ENCODE data around the gene COPRS.
A peak's percentile ranks its signal among the peaks of the same experiment; 100 is the strongest.

Gene COPRS

DNA sequence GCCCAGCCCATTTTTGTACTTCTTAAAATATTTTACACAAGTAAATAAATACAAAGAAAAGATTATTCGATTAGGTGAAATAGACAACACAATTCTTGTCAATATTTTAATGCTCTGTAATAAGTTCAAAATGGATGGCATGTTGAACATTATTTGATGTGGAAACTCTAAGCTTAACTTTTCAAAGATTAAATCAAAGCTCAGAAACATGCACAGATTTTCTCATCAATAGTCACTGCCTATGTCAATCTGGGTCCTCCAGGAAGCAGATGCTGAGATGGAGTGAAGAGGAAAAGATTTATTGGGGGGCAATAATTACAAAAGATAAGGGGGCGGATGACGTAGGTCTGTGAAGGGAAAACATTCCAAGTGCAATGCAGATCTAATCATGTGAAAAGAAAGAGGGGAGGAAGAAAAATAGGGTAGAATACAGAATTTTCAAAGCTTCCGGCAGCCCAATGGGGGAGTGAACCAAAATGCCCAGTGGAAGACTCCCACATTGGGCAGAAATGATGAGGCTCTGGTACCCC, 50.5 kb downstream of the COPRS start:
- no peak overlapping the region for H3K4me3 ChIP-seq (ENCODE audit: low read length)
- no peak for DNase-seq (ENCODE audit: low read depth)
- TF ChIP-seq, protein P1, sequence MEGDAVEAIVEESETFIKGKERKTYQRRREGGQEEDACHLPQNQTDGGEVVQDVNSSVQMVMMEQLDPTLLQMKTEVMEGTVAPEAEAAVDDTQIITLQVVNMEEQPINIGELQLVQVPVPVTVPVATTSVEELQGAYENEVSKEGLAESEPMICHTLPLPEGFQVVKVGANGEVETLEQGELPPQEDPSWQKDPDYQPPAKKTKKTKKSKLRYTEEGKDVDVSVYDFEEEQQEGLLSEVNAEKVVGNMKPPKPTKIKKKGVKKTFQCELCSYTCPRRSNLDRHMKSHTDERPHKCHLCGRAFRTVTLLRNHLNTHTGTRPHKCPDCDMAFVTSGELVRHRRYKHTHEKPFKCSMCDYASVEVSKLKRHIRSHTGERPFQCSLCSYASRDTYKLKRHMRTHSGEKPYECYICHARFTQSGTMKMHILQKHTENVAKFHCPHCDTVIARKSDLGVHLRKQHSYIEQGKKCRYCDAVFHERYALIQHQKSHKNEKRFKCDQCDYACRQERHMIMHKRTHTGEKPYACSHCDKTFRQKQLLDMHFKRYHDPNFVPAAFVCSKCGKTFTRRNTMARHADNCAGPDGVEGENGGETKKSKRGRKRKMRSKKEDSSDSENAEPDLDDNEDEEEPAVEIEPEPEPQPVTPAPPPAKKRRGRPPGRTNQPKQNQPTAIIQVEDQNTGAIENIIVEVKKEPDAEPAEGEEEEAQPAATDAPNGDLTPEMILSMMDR (IDR thresholded peaks at IDR 0.05; ENCODE audit: insufficient read depth, low read depth, low read length, missing control alignments) = no peak

DNA sequence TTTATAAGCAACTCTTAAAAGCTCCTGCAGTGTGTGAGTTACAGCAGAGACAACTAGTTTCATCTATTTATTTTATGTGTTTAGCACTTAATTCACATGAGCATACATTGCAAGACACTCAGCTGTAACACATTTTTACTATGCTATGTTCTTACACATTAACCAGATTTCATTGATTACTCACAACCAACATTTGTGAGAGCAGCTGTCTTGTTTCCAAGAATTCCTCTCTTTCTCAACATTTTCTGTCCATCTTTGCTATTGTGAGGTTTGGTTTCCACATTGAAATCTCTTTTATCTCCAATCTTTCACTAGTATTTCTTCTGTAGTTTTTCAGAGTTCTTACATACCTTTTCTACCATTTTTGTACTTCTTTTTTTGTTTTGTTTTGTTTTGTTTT, 51.2 kb downstream of the COPRS start:
- TF ChIP-seq, protein P1 (IDR thresholded peaks at IDR 0.05; ENCODE audit: insufficient read depth, low read depth, low read length, missing control alignments) = no peak
- H3K4me3 ChIP-seq (ENCODE audit: low read length) = no peak overlapping the region
- no peak for DNase-seq (ENCODE audit: low read depth)

DNA sequence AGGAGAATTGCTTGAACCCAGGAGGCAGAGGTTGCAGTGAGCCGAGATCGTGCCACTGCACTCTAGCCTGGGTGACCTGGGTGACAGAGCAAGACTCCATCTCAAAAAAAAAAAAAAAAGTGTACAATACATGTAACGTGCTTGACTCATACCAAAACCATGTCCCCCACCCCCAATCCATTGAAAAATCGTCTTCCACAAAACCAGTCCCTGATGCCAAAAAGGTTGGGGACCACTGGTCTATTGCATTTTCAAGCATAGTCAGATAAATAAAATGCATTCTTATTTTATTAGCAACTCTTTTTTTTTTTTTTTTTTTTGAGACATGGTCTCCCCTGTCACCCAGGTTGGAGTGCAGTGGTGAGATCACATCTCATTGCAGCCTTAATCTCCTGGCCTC, 52.1 kb downstream of the COPRS start:
- DNase-seq (ENCODE audit: low read depth) = no peak
- H3K4me3 ChIP-seq (ENCODE audit: low read length) = no peak overlapping the region
- TF ChIP-seq, protein P1 (IDR thresholded peaks at IDR 0.05; ENCODE audit: insufficient read depth, low read depth, low read length, missing control alignments) = no peak

DNA sequence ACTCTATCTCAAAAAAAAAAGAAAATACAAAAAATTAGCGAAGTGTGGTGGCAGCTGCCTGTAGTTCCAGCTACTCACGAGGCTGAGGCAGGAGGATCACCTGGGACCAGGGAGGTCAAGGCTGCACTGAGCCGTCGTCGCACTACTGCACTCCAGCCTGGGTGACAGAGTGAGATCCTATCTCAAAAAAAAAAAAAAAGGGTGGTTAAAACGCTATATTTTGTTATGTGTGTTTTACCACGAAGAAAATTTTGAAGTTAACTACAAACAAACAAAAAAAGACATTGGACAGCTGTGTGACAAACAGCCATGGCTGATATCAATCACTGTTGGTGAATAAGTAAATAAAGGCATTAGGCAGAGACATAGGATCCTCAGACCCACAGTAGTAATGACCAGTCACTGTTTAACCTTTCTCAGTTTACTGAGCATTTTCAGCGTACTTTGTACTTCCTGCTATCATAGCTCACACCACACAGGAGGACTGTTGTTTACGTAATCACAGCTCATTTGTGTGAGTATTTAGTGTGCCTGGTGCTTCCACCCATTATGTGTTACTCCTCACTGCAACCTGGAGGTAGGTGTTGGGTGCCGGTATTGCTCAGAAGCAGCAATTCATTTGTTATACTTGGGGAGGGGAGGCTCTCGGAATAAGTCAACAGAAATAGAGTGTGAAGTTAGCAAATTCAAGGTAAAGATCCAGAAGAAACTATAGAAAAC, 55.4 kb downstream of the COPRS start:
- TF ChIP-seq, protein P1 (IDR thresholded peaks at IDR 0.05; ENCODE audit: insufficient read depth, low read depth, low read length, missing control alignments) = no peak
- no peak overlapping the region for H3K4me3 ChIP-seq (ENCODE audit: low read length)
- DNase-seq (ENCODE audit: low read depth) = peak; percentile 58

DNA sequence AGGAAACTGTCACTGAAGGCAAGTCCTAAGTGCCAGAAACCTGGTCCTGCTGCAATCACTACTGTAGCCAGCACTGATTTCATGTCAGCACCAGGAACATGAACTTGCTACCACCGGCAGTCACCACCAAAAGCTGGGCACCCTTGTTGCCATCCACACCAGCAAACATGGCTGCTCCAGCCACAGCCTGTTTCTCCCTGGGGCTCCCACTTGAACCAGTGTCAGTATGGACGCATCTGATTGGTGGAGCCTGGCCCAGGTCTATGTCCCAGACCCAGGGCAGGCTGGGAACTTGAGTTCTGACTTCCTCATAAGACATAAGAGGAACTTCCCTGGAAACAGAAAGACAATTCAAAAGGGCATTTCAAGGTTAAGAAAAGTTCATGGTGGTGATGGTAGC, 56.5 kb downstream of the COPRS start:
- H3K4me3 ChIP-seq (ENCODE audit: low read length) = no peak overlapping the region
- DNase-seq (ENCODE audit: low read depth) = no peak
- TF ChIP-seq, protein P1 (IDR thresholded peaks at IDR 0.05; ENCODE audit: insufficient read depth, low read depth, low read length, missing control alignments) = no peak

Measured in epithelial cell of esophagus (primary cell).